HepG2 (cell line): ENCODE results near the gene KRTAP5-2. TPM values are rescaled to one million over a fixed set of nuclear protein-coding genes. Genes with fewer than 3 reads are reported as not detected.

Experiments
- AGO2 ChIP-seq: fragments of 200-400 bp; formaldehyde crosslinking; optimal IDR thresholded peaks from 2 replicates; pipeline ENCODE3; 2017; ENCODE audit warnings: mild to moderate bottlenecking, low read depth, low read length, moderate library complexity
- ARID3A ChIP-seq: IDR thresholded peaks from 2 replicates; pipeline ENCODE4 v1.6.1; 2012; ENCODE audit warnings: low read depth, low read length, improper control_type of control experiment
- ARID4A ChIP-seq: sonication (generic); formaldehyde crosslinking; IDR thresholded peaks from 2 replicates; pipeline ENCODE4 v1.5.0; 2020; ENCODE audit warnings: mild to moderate bottlenecking, missing genetic modification reagents, borderline replicate concordance
- EP300 ChIP-seq, 3 experiments: sonication (generic) in 1 of 3; formaldehyde crosslinking in 1 of 3; IDR thresholded peaks; 2 replicates each; pipeline versions ENCODE4 v1.5.1 to v1.6.1; 2011 to 2020; ENCODE audit warnings: low read depth in 2 of 3, low read length in 2 of 3, borderline replicate concordance in 1 of 3, improper control_type of control experiment in 1 of 3, mild to moderate bottlenecking in 1 of 3, missing genetic modification reagents in 1 of 3, moderate library complexity in 1 of 3
- GTF3A ChIP-seq: sonication (generic); formaldehyde crosslinking; conservative IDR thresholded peaks from 2 replicates; pipeline ENCODE4 v1.4.0; 2020; ENCODE audit warnings: mild to moderate bottlenecking, missing genetic modification reagents
- KLF6 ChIP-seq: IDR thresholded peaks from 2 replicates; pipeline ENCODE4 v1.8.0; 2016; ENCODE audit warnings: missing biosample characterization, missing genetic modification reagents
- MXD3 ChIP-seq: IDR thresholded peaks from 2 replicates; pipeline ENCODE4 v1.6.1; 2016; ENCODE audit warnings: mild to moderate bottlenecking, missing biosample characterization, missing genetic modification reagents
- SALL1 ChIP-seq: sonication (generic); formaldehyde crosslinking; IDR thresholded peaks from 2 replicates; pipeline ENCODE4 v1.8.0; 2022; ENCODE audit warnings: mild to moderate bottlenecking, missing genetic modification reagents
- THRA ChIP-seq: sonication (generic); formaldehyde crosslinking; IDR thresholded peaks from 2 replicates; pipeline ENCODE4 v1.4.0; 2020; ENCODE audit warnings: missing genetic modification reagents, borderline replicate concordance
- ZFAT ChIP-seq: sonication (generic); formaldehyde crosslinking; conservative IDR thresholded peaks from 2 replicates; pipeline ENCODE4 v1.8.1; 2023; ENCODE audit warnings: missing genetic modification reagents, inconsistent platforms
- ZNF17 ChIP-seq: sonication (generic); formaldehyde crosslinking; IDR thresholded peaks from 2 replicates; pipeline ENCODE4 v1.5.0; 2020; ENCODE audit warnings: mild to moderate bottlenecking, missing genetic modification reagents
- ZNF567 ChIP-seq: sonication (generic); formaldehyde crosslinking; IDR thresholded peaks from 2 replicates; pipeline ENCODE4 v1.8.1; 2023; ENCODE audit warnings: mild to moderate bottlenecking, missing genetic modification reagents, borderline replicate concordance
- ZNF598 ChIP-seq: sonication (generic); formaldehyde crosslinking; IDR thresholded peaks from 2 replicates; pipeline ENCODE4 v1.5.1; 2020; ENCODE audit warnings: mild to moderate bottlenecking, missing genetic modification reagents, borderline replicate concordance
- ZNF687 ChIP-seq: sonication (generic); formaldehyde crosslinking; IDR thresholded peaks from 2 replicates; pipeline ENCODE4 v1.5.1; 2020; ENCODE audit warnings: mild to moderate bottlenecking, missing genetic modification reagents, moderate library complexity
- ZNF776 ChIP-seq: sonication (generic); formaldehyde crosslinking; IDR thresholded peaks from 2 replicates; pipeline ENCODE4 v1.4.0; 2020; ENCODE audit warnings: mild to moderate bottlenecking, missing genetic modification reagents
- ZNF83 ChIP-seq: sonication (generic); formaldehyde crosslinking; IDR thresholded peaks from 2 replicates; pipeline ENCODE4 v1.4.0; 2020; ENCODE audit warnings: missing genetic modification reagents, mild to moderate bottlenecking, borderline replicate concordance
- polyA plus RNA-seq, 8 experiments: library from polyadenylated mRNA; depleted of rRNA in 3 of 8; stranded (reverse) in 7 of 8; unstranded in 1 of 8; fragments of >200 nt; fragmentation: Illumina TruSeq in 4 of 8; extraction: Trizol in 4 of 8; gene quantifications; 2 replicates each; pipeline versions ENCODE4 v1.2.1 to v1.2.3, GENCODE V29; 2011 to 2016; ENCODE audit warnings: low read depth in 4 of 8, missing spikeins in 1 of 8, mixed read lengths in 1 of 8; ENCODE audit not compliant: insufficient read depth in 1 of 8
- total RNA-seq, 5 experiments: library from RNA; depleted of rRNA; stranded (reverse); fragments of >200 nt; fragmentation: Illumina TruSeq; extraction: Trizol; gene quantifications; 2 replicates each; pipeline ENCODE4 v1.2.3, GENCODE V29; 2016; ENCODE audit warnings: low read depth in 1 of 5

The KRTAP5-2 gene
- total and polyA plus RNA-seq, 2 of the 13 experiments (the other 11 are each of a cell fraction or from before 2014, with no cell fraction given): not detected

- TF ChIP-seq ARID4A (CRISPR knock-in tag): 0 out of 2 replicates have a peak, but pooled peaks have one; percentile 9
- no peak for TF ChIP-seq ARID3A
- 0 out of 2 replicates have a peak, but pooled peaks have one; percentile 9 for TF ChIP-seq SALL1 (CRISPR knock-in tag)
- peak; percentile 25 for TF ChIP-seq AGO2
- TF ChIP-seq ZNF17 (CRISPR knock-in tag): no peak
- TF ChIP-seq KLF6 (CRISPR knock-in tag): no peak
- TF ChIP-seq GTF3A (CRISPR knock-in tag): no peak
- TF ChIP-seq ZNF776 (CRISPR knock-in tag): no peak
- peak; percentile 47; the same call in 1 of the 2 replicates for TF ChIP-seq ZNF687
- no peak for TF ChIP-seq ZFAT
- no peak for TF ChIP-seq THRA (CRISPR knock-in tag)
- no peak for TF ChIP-seq MXD3 (CRISPR knock-in tag)
- no peak for TF ChIP-seq ZNF598
- no peak for TF ChIP-seq ZNF83 (CRISPR knock-in tag)
- no peak for TF ChIP-seq EP300 (IDR thresholded peaks at IDR 0.05; ENCODE audit: low read depth in 2 of 2, low read length in 2 of 2)
- no peak for TF ChIP-seq EP300 (CRISPR knock-in tag; IDR thresholded peaks at IDR 0.05; ENCODE audit: borderline replicate concordance)
- TF ChIP-seq ZNF567 (CRISPR knock-in tag): no peak
Measured at GRCh38 chr11:1567052-1567720, 30.9 kb downstream of the KRTAP5-2 start (continued).
